Measurements from ENCODE around the gene PRB4. TPM values are rescaled to one million over a fixed set of nuclear protein-coding genes. Genes with fewer than 3 reads are reported as not detected.
"Not testable (repeated sequence)": the region's sequence is repeated elsewhere in the genome, so short reads cannot be mapped to it uniquely, and the experiment has no call there.

The PRB4 gene
- not detected for total RNA-seq
- not detected for total RNA-seq (2013)

DNA sequence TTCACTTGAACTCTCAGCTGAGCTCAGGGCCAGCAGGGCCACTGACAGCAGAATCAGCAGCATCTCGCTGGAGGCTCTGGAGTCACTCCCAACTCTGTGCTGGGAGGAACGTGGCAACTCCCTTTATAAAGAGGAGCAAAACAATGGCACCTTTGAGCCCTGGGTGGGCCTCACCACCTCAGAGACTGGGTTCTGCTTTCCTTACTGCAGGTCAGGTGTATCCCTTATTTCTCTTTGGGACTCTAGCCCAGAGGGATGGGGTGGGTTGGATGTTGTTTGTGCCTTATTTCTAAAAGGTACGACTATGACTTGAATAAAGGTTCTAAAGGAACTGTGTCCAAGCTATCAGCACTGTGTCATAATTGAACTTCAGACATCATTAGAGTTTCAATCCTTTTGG lies at the start of gene PRB4:
TSS of gene PRB4 (minus strand) at position 101 of the 400 bp plus-strand sequence. CDS start at position 63, 38 bp downstream.
- Histone ChIP-seq H3K27ac (ENCODE audit: low read length) (no peak within 1 kb of the TSS), H3K4me1 (ENCODE audit: control insufficient read depth, insufficient read depth, low read length) (no peaks in the 10 kb centered on the region), H3K27me3 (ENCODE audit: control insufficient read depth, insufficient read depth, low read length) (no peaks in the 10 kb centered on the region), H3K4me3 (ENCODE audit: low read length) (no peak within 1 kb of the TSS), H3K36me3 (ENCODE audit: control insufficient read depth, insufficient read depth, low read length) (no peaks in the 10 kb centered on the region), H3K9me3 (ENCODE audit: control insufficient read depth, insufficient read depth, low read length) (peaks cover 6% of the 10 kb centered on the region)
- Mint-ChIP-seq H3K9me3 (peaks cover 5 to 9% of the 10 kb centered on the region in 2 donors), H3K27me3 (ENCODE audit: low read depth in 2 of 2) (no peaks in the 10 kb centered on the region), H3K27ac (no peak within 1 kb of the TSS), H3K4me1 (no peaks in the 10 kb centered on the region), H3K4me3 (no peak within 1 kb of the TSS), H3K36me3 (peaks cover 11% of the 10 kb centered on the region)
- DNase-seq (no peak), ATAC-seq (no peak)
- 88% methylated on average over 3 of the region's 3 CpGs for WGBS (ENCODE audit: insufficient coverage)
- TF ChIP-seq, protein P1, sequence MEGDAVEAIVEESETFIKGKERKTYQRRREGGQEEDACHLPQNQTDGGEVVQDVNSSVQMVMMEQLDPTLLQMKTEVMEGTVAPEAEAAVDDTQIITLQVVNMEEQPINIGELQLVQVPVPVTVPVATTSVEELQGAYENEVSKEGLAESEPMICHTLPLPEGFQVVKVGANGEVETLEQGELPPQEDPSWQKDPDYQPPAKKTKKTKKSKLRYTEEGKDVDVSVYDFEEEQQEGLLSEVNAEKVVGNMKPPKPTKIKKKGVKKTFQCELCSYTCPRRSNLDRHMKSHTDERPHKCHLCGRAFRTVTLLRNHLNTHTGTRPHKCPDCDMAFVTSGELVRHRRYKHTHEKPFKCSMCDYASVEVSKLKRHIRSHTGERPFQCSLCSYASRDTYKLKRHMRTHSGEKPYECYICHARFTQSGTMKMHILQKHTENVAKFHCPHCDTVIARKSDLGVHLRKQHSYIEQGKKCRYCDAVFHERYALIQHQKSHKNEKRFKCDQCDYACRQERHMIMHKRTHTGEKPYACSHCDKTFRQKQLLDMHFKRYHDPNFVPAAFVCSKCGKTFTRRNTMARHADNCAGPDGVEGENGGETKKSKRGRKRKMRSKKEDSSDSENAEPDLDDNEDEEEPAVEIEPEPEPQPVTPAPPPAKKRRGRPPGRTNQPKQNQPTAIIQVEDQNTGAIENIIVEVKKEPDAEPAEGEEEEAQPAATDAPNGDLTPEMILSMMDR (IDR thresholded peaks at IDR 0.05), result no peak
- intact Hi-C loops (cut with micrococcal nuclease), result no loop called here

DNA sequence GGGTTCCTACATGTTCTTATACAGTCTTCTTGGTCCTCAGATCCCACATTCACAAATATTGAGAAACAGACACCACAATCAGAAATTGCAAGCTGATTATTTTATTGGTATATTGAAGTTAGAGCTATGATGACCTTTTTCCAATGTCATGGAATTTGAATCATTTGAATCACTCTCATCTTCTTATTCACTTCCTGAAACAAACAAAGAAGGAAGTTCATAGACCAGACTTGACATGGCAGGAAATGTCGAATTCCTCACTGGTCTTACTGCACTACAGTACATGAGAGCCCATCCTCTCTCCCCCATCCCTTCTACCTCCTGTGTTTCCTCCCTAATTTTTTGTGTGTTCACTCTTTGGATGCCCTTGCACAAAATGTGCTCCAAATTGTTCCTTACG lies 41.5 kb upstream of the PRB4 start:
- H3K27me3 Mint-ChIP-seq (ENCODE audit: low read depth in 2 of 2); ATAC-seq; DNase-seq; H3K4me1 ChIP-seq (ENCODE audit: control insufficient read depth, insufficient read depth, low read length); intact Hi-C loops (cut with micrococcal nuclease); H3K4me3 ChIP-seq (ENCODE audit: low read length); H3K9me3 ChIP-seq (ENCODE audit: control insufficient read depth, insufficient read depth, low read length); H3K27ac ChIP-seq (ENCODE audit: low read length); H3K27me3 ChIP-seq (ENCODE audit: control insufficient read depth, insufficient read depth, low read length); H3K4me3 Mint-ChIP-seq; H3K4me1 Mint-ChIP-seq; H3K36me3 Mint-ChIP-seq; H3K9me3 Mint-ChIP-seq; H3K27ac Mint-ChIP-seq; H3K36me3 ChIP-seq (ENCODE audit: control insufficient read depth, insufficient read depth, low read length): not testable (repeated sequence)
- 55% methylated on average over 1 of the region's 2 CpGs for WGBS (ENCODE audit: insufficient coverage)

DNA sequence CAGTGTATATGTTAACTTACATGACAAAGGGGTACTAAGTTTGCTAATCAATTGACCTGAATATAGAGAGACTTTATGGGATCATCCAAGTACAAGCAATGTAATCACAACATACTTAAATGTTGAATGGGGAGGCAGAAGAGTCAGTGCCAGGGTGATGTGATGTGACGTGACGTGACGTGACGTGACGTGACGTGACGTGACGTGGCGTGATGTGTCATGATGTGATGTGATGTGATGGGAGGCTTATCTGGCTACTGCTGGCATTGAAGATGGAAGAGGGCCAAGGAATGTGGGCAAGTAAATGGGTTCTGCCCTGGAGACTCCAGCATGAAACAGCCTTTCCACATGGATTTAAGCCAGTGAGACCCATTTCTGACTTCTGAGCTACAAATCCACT lies 38.2 kb upstream of the PRB4 start:
- DNase-seq (no peak), ATAC-seq (no peak)
- Mint-ChIP-seq H3K9me3 (no peaks in the 10 kb centered on the region), H3K36me3 (no peaks in the 10 kb centered on the region), H3K27me3 (ENCODE audit: low read depth in 2 of 2) (peaks cover 0 to 3% of the 10 kb centered on the region in 2 donors), H3K27ac (no peak overlapping the region), H3K4me1 (no peaks in the 10 kb centered on the region), H3K4me3 (no peak overlapping the region)
- intact Hi-C loops (cut with micrococcal nuclease), result no loop called here
- Histone ChIP-seq H3K9me3 (ENCODE audit: control insufficient read depth, insufficient read depth, low read length) (no peaks in the 10 kb centered on the region), H3K27ac (ENCODE audit: low read length) (no peak overlapping the region), H3K4me3 (ENCODE audit: low read length) (no peak overlapping the region), H3K4me1 (ENCODE audit: control insufficient read depth, insufficient read depth, low read length) (no peaks in the 10 kb centered on the region), H3K27me3 (ENCODE audit: control insufficient read depth, insufficient read depth, low read length) (no peaks in the 10 kb centered on the region), H3K36me3 (ENCODE audit: control insufficient read depth, insufficient read depth, low read length) (no peaks in the 10 kb centered on the region)
- 91% methylated on average over 9 of the region's 9 CpGs for WGBS (ENCODE audit: insufficient coverage)
- TF ChIP-seq, protein P1 (IDR thresholded peaks at IDR 0.05), result no peak

DNA sequence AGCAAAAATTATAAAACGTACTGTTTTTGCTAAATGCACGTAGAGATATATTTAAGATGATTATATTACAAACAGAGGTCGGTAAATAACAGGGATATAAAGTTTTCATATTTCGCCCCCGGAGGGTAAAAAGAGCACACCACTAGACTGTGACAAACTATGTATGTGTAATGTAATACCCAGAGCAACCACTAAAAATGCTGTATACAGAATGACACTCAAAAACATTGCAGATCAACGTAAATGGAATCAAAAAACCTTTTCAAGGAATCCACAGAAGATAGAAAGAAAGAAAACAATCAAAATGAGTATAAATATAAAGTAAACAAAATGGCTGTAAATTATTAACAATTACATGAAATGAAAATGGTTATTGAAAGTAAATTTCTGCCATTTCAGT lies 37.6 kb upstream of the PRB4 start:
- no peak overlapping the region for H3K27ac ChIP-seq (ENCODE audit: low read length)
- no peaks in the 10 kb centered on the region for H3K9me3 Mint-ChIP-seq
- ATAC-seq, result no peak
- TF ChIP-seq, protein P1 (IDR thresholded peaks at IDR 0.05), result no peak
- H3K27ac Mint-ChIP-seq, result no peak overlapping the region
- intact Hi-C loops (cut with micrococcal nuclease), result no loop called here
- H3K4me1 Mint-ChIP-seq, result no peaks in the 10 kb centered on the region
- peaks cover 0 to 3% of the 10 kb centered on the region in 2 donors for H3K27me3 Mint-ChIP-seq (ENCODE audit: low read depth in 2 of 2)
- 89% methylated on average over 5 of the region's 6 CpGs for WGBS (ENCODE audit: insufficient coverage)
- no peaks in the 10 kb centered on the region for H3K36me3 ChIP-seq (ENCODE audit: control insufficient read depth, insufficient read depth, low read length)
- no peaks in the 10 kb centered on the region for H3K27me3 ChIP-seq (ENCODE audit: control insufficient read depth, insufficient read depth, low read length)
- no peaks in the 10 kb centered on the region for H3K4me1 ChIP-seq (ENCODE audit: control insufficient read depth, insufficient read depth, low read length)
- H3K4me3 Mint-ChIP-seq, result no peak overlapping the region
- no peak overlapping the region for H3K4me3 ChIP-seq (ENCODE audit: low read length)
- no peak for DNase-seq
- no peaks in the 10 kb centered on the region for H3K36me3 Mint-ChIP-seq
- H3K9me3 ChIP-seq (ENCODE audit: control insufficient read depth, insufficient read depth, low read length), result no peaks in the 10 kb centered on the region
